Liver (tissue), 9 donors: Measurements from ENCODE around the gene BORCS5. TPM values are rescaled to one million over a fixed set of nuclear protein-coding genes. Genes with fewer than 3 reads are reported as not detected.
A peak's percentile ranks its signal among the peaks of the same experiment; 100 is the strongest.

Experiments used
- DNase-seq: peaks from one replicate; pipeline ENCODE4 v3.0.0-alpha.2; 2017; ENCODE audit warnings: low spot score
- H3K27ac ChIP-seq, 2 donors: one replicate each; pipeline ENCODE4 v1.7.0; 2013; ENCODE audit warnings: inconsistent platforms in 2 of 2, low read length in 2 of 2, control low read depth in 1 of 2, low read depth in 1 of 2, mild to moderate bottlenecking in 1 of 2
- H3K27me3 ChIP-seq, 4 donors: one replicate each; pipeline versions ENCODE4 v1.6.1 to v1.7.0; 2013; ENCODE audit warnings: low read length in 3 of 4, inconsistent platforms in 1 of 4, mild to moderate bottlenecking in 1 of 4, moderate library complexity in 1 of 4; ENCODE audit not compliant: control insufficient read depth in 4 of 4, insufficient read depth in 4 of 4
- H3K36me3 ChIP-seq, 4 donors: one replicate each; pipeline versions ENCODE4 v1.6.1 to v1.7.0; 2013; ENCODE audit warnings: low read length in 3 of 4, mild to moderate bottlenecking in 3 of 4, low read depth in 1 of 4, moderate library complexity in 1 of 4; ENCODE audit not compliant: control insufficient read depth in 4 of 4, insufficient read depth in 3 of 4
- H3K4me1 ChIP-seq, 4 donors: one replicate each; pipeline versions ENCODE4 v1.6.1 to v1.7.0; 2013; ENCODE audit warnings: low read length in 3 of 4, mild to moderate bottlenecking in 3 of 4, moderate library complexity in 1 of 4; ENCODE audit not compliant: control insufficient read depth in 4 of 4, insufficient read depth in 4 of 4
- H3K4me3 ChIP-seq, 3 donors: one replicate each; pipeline versions ENCODE4 v1.6.1 to v1.7.0; 2013; ENCODE audit warnings: low read length in 3 of 3, control low read depth in 1 of 3, low read depth in 1 of 3, mild to moderate bottlenecking in 1 of 3
- H3K9ac ChIP-seq, 2 donors: one replicate each; pipeline ENCODE4 v1.7.0; 2013; ENCODE audit warnings: low read length in 2 of 2, mild to moderate bottlenecking in 2 of 2, moderate library complexity in 2 of 2, control low read depth in 1 of 2, low read depth in 1 of 2
- H3K9me3 ChIP-seq, 4 donors: one replicate each; pipeline versions ENCODE4 v1.6.1 to v1.7.0; 2013; ENCODE audit warnings: low read length in 3 of 4; ENCODE audit not compliant: control insufficient read depth in 4 of 4
- CTCF ChIP-seq: fragments of 150-350 bp; IDR thresholded peaks from 2 replicates; pipeline ENCODE4 v1.5.1; 2017; ENCODE audit warnings: improper control_type of control experiment, low read depth, low read length; ENCODE audit not compliant: missing input control
- FOXA1 ChIP-seq: IDR thresholded peaks from 2 replicates; pipeline ENCODE4 v1.6.1; 2016; ENCODE audit warnings: antibody characterized with exemption
- FOXA2 ChIP-seq: IDR thresholded peaks from 2 replicates; pipeline ENCODE4 v1.6.1; 2016; ENCODE audit warnings: antibody characterized with exemption
- GABPA ChIP-seq, 2 donors: IDR thresholded peaks in 1 of 2; conservative IDR thresholded peaks in 1 of 2; 2 replicates each; pipeline ENCODE4 v1.6.1; 2016; ENCODE audit warnings: antibody characterized with exemption in 2 of 2, mild to moderate bottlenecking in 1 of 2, moderate library complexity in 1 of 2
- HNF4A ChIP-seq, 2 donors: conservative IDR thresholded peaks; 2 replicates each; pipeline ENCODE4 v1.6.1; 2016; ENCODE audit warnings: antibody characterized with exemption in 2 of 2, mild to moderate bottlenecking in 2 of 2
- HNF4G ChIP-seq: IDR thresholded peaks from 2 replicates; pipeline ENCODE4 v1.6.1; 2016; ENCODE audit warnings: antibody characterized with exemption
- JUND ChIP-seq, 2 donors: IDR thresholded peaks; 2 replicates each; pipeline ENCODE4 v1.6.1; 2016; ENCODE audit warnings: antibody characterized with exemption in 2 of 2
- MAX ChIP-seq: IDR thresholded peaks from 2 replicates; pipeline ENCODE4 v1.6.1; 2016; ENCODE audit warnings: antibody characterized with exemption
- RXRA ChIP-seq, 2 donors: IDR thresholded peaks; 2 replicates each; pipeline ENCODE4 v1.6.1; 2017 to 2018; ENCODE audit warnings: antibody characterized with exemption in 2 of 2, mild to moderate bottlenecking in 1 of 2
- SP1 ChIP-seq: IDR thresholded peaks from 2 replicates; pipeline ENCODE4 v1.6.1; 2018; ENCODE audit warnings: antibody characterized with exemption, mild to moderate bottlenecking
- TAF1 ChIP-seq: conservative IDR thresholded peaks from 2 replicates; pipeline ENCODE4 v1.6.1; 2016; ENCODE audit warnings: antibody characterized with exemption, mild to moderate bottlenecking
- YY1 ChIP-seq: IDR thresholded peaks from 2 replicates; pipeline ENCODE4 v1.6.1; 2016; ENCODE audit warnings: antibody characterized with exemption, mild to moderate bottlenecking
- ZBTB33 ChIP-seq: IDR thresholded peaks from 2 replicates; pipeline ENCODE4 v1.6.1; 2016; ENCODE audit warnings: antibody characterized with exemption
- WGBS: extraction: QIAGEN DNeasy Blood & Tissue Kit; methylation state at CpG from one replicate; pipeline ENCODE4 v1.1.7; 2013; 5-methylcytosine and 5-hydroxymethylcytosine counted together
- polyA plus RNA-seq, 2 donors: library from polyadenylated mRNA; stranded (reverse) in 1 of 2; unstranded in 1 of 2; fragments of 200-250 nt in 1 of 2; fragments of >200 nt in 1 of 2; fragmentation: Nextera tagmentation in 1 of 2; extraction: Ambion mirVana in 1 of 2; gene quantifications; one replicate each; pipeline versions ENCODE4 v1.2.1 to v1.2.3, GENCODE V29; 2013 to 2015
- total RNA-seq, 2 donors: library from RNA; depleted of rRNA; stranded (reverse); fragments of >200 nt; gene quantifications; one replicate each; pipeline ENCODE4 v1.2.3, GENCODE V29; 2014
- donor health status: healthy.
- donor health status: healthy.
- donor health status: healthy.
- donor health status: healthy.
- donor health status: healthy.

Gene BORCS5
- total and polyA plus RNA-seq, 4 donors, result 4.5 to 11.4 (median 8.1) TPM

- H3K27me3 ChIP-seq, result no peaks in the 10 kb centered on the region
- H3K27ac ChIP-seq, result peak overlapping the region in 1 of 2 donors; percentile 26
- H3K4me1 ChIP-seq, result peaks cover 0 to 3% (median 1%) of the 10 kb centered on the region in 4 donors
- H3K4me3 ChIP-seq, result no peak overlapping the region
- WGBS, result 62% methylated on average over 2 of the region's 2 CpGs
- TF ChIP-seq FOXA1 (no peak), ZBTB33 (no peak), HNF4A (conservative IDR thresholded peaks at IDR 0.05) (no peak), HNF4G (no peak), FOXA2 (no peak)
- H3K9me3 ChIP-seq, result no peaks in the 10 kb centered on the region
- H3K36me3 ChIP-seq, result peaks cover 10 to 53% (median 38%) of the 10 kb centered on the region in 4 donors
- DNase-seq, result no peak
- no peak overlapping the region for H3K9ac ChIP-seq
Observed at GRCh38 chr12:12481631-12482030, 124.8 kb downstream of the BORCS5 start.

GRCh38 chr12:12482150-12482761 is 125.4 kb downstream of the BORCS5 start:
- H3K4me1 ChIP-seq, result peaks cover 0 to 8% (median 2%) of the 10 kb centered on the region in 4 donors
- no peak overlapping the region for H3K9ac ChIP-seq
- WGBS, result 91% methylated on average over 6 of the region's 6 CpGs
- TF ChIP-seq GABPA (IDR thresholded peaks at IDR 0.05 in 1 of 2, conservative IDR thresholded peaks at IDR 0.05 in 1 of 2) (no peak), FOXA1 (no peak)
- DNase-seq, result no peak
- H3K9me3 ChIP-seq, result no peaks in the 10 kb centered on the region
- peak overlapping the region; percentile 26 to 49 for H3K27ac ChIP-seq
- peaks cover 7 to 47% (median 33%) of the 10 kb centered on the region in 4 donors for H3K36me3 ChIP-seq
- H3K4me3 ChIP-seq, result no peak overlapping the region
- H3K27me3 ChIP-seq, result no peaks in the 10 kb centered on the region

- H3K4me1 ChIP-seq, result peaks cover 0 to 10% (median 2%) of the 10 kb centered on the region in 4 donors
- TF ChIP-seq JUND (IDR thresholded peaks at IDR 0.05), result no peak
- no peak for TF ChIP-seq RXRA (IDR thresholded peaks at IDR 0.05)
- no peak for TF ChIP-seq TAF1
- no peak for TF ChIP-seq HNF4G
- TF ChIP-seq FOXA2, result no peak
- no peak for TF ChIP-seq SP1
- TF ChIP-seq MAX, result no peak
- no peak for TF ChIP-seq FOXA1
- TF ChIP-seq YY1, result no peak
- TF ChIP-seq CTCF, result no peak
- no peak for TF ChIP-seq ZBTB33
- TF ChIP-seq GABPA (IDR thresholded peaks at IDR 0.05 in 1 of 2, conservative IDR thresholded peaks at IDR 0.05 in 1 of 2), result no peak
- no peak for TF ChIP-seq HNF4A (conservative IDR thresholded peaks at IDR 0.05)
- no peaks in the 10 kb centered on the region for H3K27me3 ChIP-seq
- H3K9me3 ChIP-seq, result no peaks in the 10 kb centered on the region
- no peak overlapping the region for H3K9ac ChIP-seq
- no peak overlapping the region for H3K4me3 ChIP-seq
- DNase-seq, result no peak
- H3K27ac ChIP-seq, result peak overlapping the region; percentile 6 to 49
- WGBS, result 95% methylated on average over 6 of the region's 6 CpGs
- peaks cover 3 to 42% (median 28%) of the 10 kb centered on the region in 4 donors for H3K36me3 ChIP-seq
Observed at GRCh38 chr12:12482959-12483358, 126.1 kb downstream of the BORCS5 start.
